Osteoblast (primary cell): Measurements from ENCODE around the gene BTN2A1. TPM values are rescaled to one million over a fixed set of nuclear protein-coding genes. Genes with fewer than 3 reads are reported as not detected.
"Not testable (repeated sequence)": the region's sequence is repeated elsewhere in the genome, so short reads cannot be mapped to it uniquely, and the experiment has no call there.

Experiments
- DNase-seq: peaks from one replicate; pipeline ENCODE4 v3.0.0; 2011; ENCODE audit warnings: low spot score, mixed read lengths; ENCODE audit not compliant: insufficient read length; ENCODE audit errors: missing footprints
- H2AFZ ChIP-seq: 2 replicates; pipeline ENCODE4 v1.6.0; 2011; ENCODE audit warnings: mild to moderate bottlenecking, low read length
- H3K27ac ChIP-seq: 2 replicates; pipeline ENCODE4 v1.5.1; 2011; ENCODE audit warnings: mild to moderate bottlenecking, low read depth, low read length, moderate library complexity
- H3K27me3 ChIP-seq: 2 replicates; pipeline ENCODE4 v1.6.0; 2012; ENCODE audit warnings: mild to moderate bottlenecking, control low read depth, inconsistent platforms, low read length, moderate library complexity; ENCODE audit not compliant: insufficient read depth
- H3K36me3 ChIP-seq: 2 replicates; pipeline ENCODE4 v1.5.1; 2011; ENCODE audit warnings: mild to moderate bottlenecking, low read length, control low read depth, moderate library complexity; ENCODE audit not compliant: insufficient read depth
- H3K4me1 ChIP-seq: 2 replicates; pipeline ENCODE4 v1.5.1; 2011; ENCODE audit warnings: mild to moderate bottlenecking, low read length, control low read depth, moderate library complexity; ENCODE audit not compliant: insufficient read depth
- H3K4me2 ChIP-seq: 2 replicates; pipeline ENCODE4 v1.6.0; 2011; ENCODE audit warnings: mild to moderate bottlenecking, low read length; ENCODE audit not compliant: insufficient read depth
- H3K4me3 ChIP-seq: fragments of 200-600 bp; sonication (generic); 3 replicates; pipeline ENCODE4 v1.5.1; 2012; ENCODE audit warnings: mild to moderate bottlenecking, low read length, inconsistent platforms; ENCODE audit not compliant: insufficient read depth
- H3K79me2 ChIP-seq: 2 replicates; pipeline ENCODE4 v1.6.0; 2012; ENCODE audit warnings: mild to moderate bottlenecking, low read length, control low read depth, inconsistent platforms; ENCODE audit not compliant: insufficient read depth
- H3K9me3 ChIP-seq: 2 replicates; pipeline ENCODE4 v1.5.1; 2011; ENCODE audit warnings: low read depth, low read length, control low read depth
- H4K20me1 ChIP-seq: 2 replicates; pipeline ENCODE4 v1.6.0; 2012; ENCODE audit warnings: mild to moderate bottlenecking, low read length, control low read depth; ENCODE audit not compliant: insufficient read depth
- CTCF ChIP-seq: IDR thresholded peaks from 2 replicates; pipeline ENCODE4 v1.5.1; 2011; ENCODE audit warnings: mild to moderate bottlenecking, low read depth, low read length, moderate library complexity; ENCODE audit errors: extremely low read depth
- total RNA-seq: library from RNA; depleted of rRNA; stranded (reverse); fragments of >200 nt; gene quantifications from 2 replicates; pipeline ENCODE4 v1.2.3, GENCODE V29; 2012

Gene BTN2A1
- total RNA-seq, 1 donor = 10.5 TPM

GRCh38 chr6:26428206-26428605, 29.5 kb upstream of the BTN2A1 start:
- H4K20me1 ChIP-seq = no peaks in the 10 kb centered on the region
- no peaks in the 10 kb centered on the region for H3K9me3 ChIP-seq
- no peak overlapping the region for H3K4me2 ChIP-seq
- H2AFZ ChIP-seq = no peak overlapping the region
- DNase-seq = no peak
- H3K27me3 ChIP-seq = no peaks in the 10 kb centered on the region
- H3K27ac ChIP-seq = no peak overlapping the region
- H3K4me3 ChIP-seq = no peak overlapping the region
- TF ChIP-seq CTCF = no peak
- peaks cover 40% of the 10 kb centered on the region for H3K36me3 ChIP-seq
- peaks cover 30% of the 10 kb centered on the region for H3K4me1 ChIP-seq
- H3K79me2 ChIP-seq = peaks cover 21% of the 10 kb centered on the region

GRCh38 chr6:26430787-26431186, 27.0 kb upstream of the BTN2A1 start:
- H3K27me3 ChIP-seq = no peaks in the 10 kb centered on the region
- H3K4me2 ChIP-seq = no peak overlapping the region
- TF ChIP-seq CTCF = no peak
- no peaks in the 10 kb centered on the region for H3K9me3 ChIP-seq
- H3K4me1 ChIP-seq = peaks cover 25% of the 10 kb centered on the region
- H3K79me2 ChIP-seq = peaks cover 4% of the 10 kb centered on the region
- H3K27ac ChIP-seq = peak overlapping the region; percentile 70
- DNase-seq = no peak
- no peak overlapping the region for H3K4me3 ChIP-seq
- peaks cover 40% of the 10 kb centered on the region for H3K36me3 ChIP-seq
- no peaks in the 10 kb centered on the region for H4K20me1 ChIP-seq
- no peak overlapping the region for H2AFZ ChIP-seq

GRCh38 chr6:26431258-26432172, 26.2 kb upstream of the BTN2A1 start:
- Histone ChIP-seq H3K9me3 (no peaks in the 10 kb centered on the region), H3K79me2 (no peaks in the 10 kb centered on the region), H3K27ac (peak overlapping the region; percentile 70), H2AFZ (no peak overlapping the region), H4K20me1 (no peaks in the 10 kb centered on the region), H3K36me3 (peaks cover 34% of the 10 kb centered on the region), H3K4me2 (peak overlapping the region; percentile 24), H3K4me1 (peaks cover 25% of the 10 kb centered on the region), H3K27me3 (no peaks in the 10 kb centered on the region), H3K4me3 (no peak overlapping the region)
- no peak for DNase-seq
- no peak for TF ChIP-seq CTCF

- Histone ChIP-seq H3K79me2 (no peaks in the 10 kb centered on the region), H3K27ac (peak overlapping the region; percentile 70), H3K27me3 (no peaks in the 10 kb centered on the region), H3K36me3 (peaks cover 22% of the 10 kb centered on the region), H3K4me2 (peak overlapping the region; percentile 26), H3K4me3 (peak overlapping the region; percentile 14), H4K20me1 (no peaks in the 10 kb centered on the region), H2AFZ (peak overlapping the region; percentile 43), H3K9me3 (no peaks in the 10 kb centered on the region), H3K4me1 (peaks cover 25% of the 10 kb centered on the region)
- no peak for DNase-seq
- TF ChIP-seq CTCF = no peak
Observed at GRCh38 chr6:26432627-26433201, 25.0 kb upstream of the BTN2A1 start.

- not testable (repeated sequence) for H4K20me1 ChIP-seq, DNase-seq, H3K9me3 ChIP-seq
Observed at GRCh38 chr6:26433680-26434079, 24.1 kb upstream of the BTN2A1 start.

More at GRCh38 chr6:26433680-26434079, 24.1 kb upstream of the BTN2A1 start:
- H3K4me2 ChIP-seq, H3K27me3 ChIP-seq, H3K27ac ChIP-seq, H3K79me2 ChIP-seq, H3K4me3 ChIP-seq, H2AFZ ChIP-seq: not testable (repeated sequence)
- H3K4me1 ChIP-seq = peaks cover 25% of the 10 kb centered on the region
- H3K36me3 ChIP-seq = peaks cover 19% of the 10 kb centered on the region
